Osteocyte (in vitro differentiated cells): Measurements from ENCODE around the gene SLC22A16. TPM values are rescaled to one million over a fixed set of nuclear protein-coding genes. Genes with fewer than 3 reads are reported as not detected.

ENCODE experiments used
- DNase-seq: peaks from one replicate; pipeline ENCODE4 v3.0.0; 2021; ENCODE audit warnings: mixed read lengths; ENCODE audit not compliant: unreplicated experiment; ENCODE audit errors: extremely low spot score
- H3K27ac Mint-ChIP-seq: one replicate; pipeline ENCODE4 v1.8.0; 2021; ENCODE audit warnings: mild to moderate bottlenecking, mixed read lengths; ENCODE audit not compliant: unreplicated experiment
- H3K27me3 Mint-ChIP-seq: one replicate; pipeline ENCODE4 v1.8.0; 2021; ENCODE audit warnings: mixed read lengths; ENCODE audit not compliant: unreplicated experiment
- H3K36me3 Mint-ChIP-seq: one replicate; pipeline ENCODE4 v1.8.0; 2021; ENCODE audit warnings: mixed read lengths; ENCODE audit not compliant: unreplicated experiment
- H3K4me1 Mint-ChIP-seq: one replicate; pipeline ENCODE4 v1.8.0; 2021; ENCODE audit warnings: mixed read lengths; ENCODE audit not compliant: unreplicated experiment
- H3K4me3 Mint-ChIP-seq: one replicate; pipeline ENCODE4 v1.8.0; 2021; ENCODE audit warnings: mild to moderate bottlenecking, moderate library complexity, mixed read lengths; ENCODE audit not compliant: unreplicated experiment
- H3K9me3 Mint-ChIP-seq: one replicate; pipeline ENCODE4 v1.8.0; 2021; ENCODE audit warnings: mixed read lengths; ENCODE audit not compliant: unreplicated experiment
- total RNA-seq: library from RNA; stranded (reverse); gene quantifications from 2 replicates; pipeline ENCODE4 v1.2.1, GENCODE V29; 2021
- TF ChIP-seq, protein P1 (sequence below): fragments of 200-600 bp; sonication (generic); IDR thresholded peaks from 2 replicates; pipeline ENCODE4 v1.5.0; 2021; ENCODE audit warnings: antibody characterized with exemption, mild to moderate bottlenecking, moderate library complexity

The SLC22A16 gene
- total RNA-seq, 1 donor from 2014 or later: not detected

DNA sequence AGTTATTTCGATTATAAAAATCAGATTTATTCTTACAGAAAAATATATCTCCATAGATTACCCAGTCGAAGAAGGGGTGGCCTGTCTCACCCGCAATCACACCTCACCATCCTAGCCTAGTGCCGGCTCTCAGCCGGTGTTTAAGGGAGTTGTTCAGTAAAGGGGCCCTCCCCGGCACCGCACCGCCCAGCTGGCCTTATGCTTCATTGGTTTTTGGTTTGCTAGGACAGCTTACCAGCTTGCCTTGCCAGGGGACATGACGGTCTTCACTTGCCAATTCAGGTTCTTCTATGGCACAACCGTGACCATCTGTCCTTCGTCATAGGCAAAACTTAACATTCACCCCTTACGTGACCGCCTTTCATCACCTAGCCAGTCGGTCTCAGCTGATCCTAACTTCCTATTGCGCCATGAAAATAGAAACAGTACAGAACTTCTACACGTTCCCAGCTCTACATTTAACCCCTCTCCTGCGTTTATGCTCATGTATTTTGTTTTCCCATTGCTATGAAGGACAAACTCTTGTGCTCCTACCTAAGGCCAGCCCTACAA, 44.7 kb upstream of the SLC22A16 start:
- H3K4me3 Mint-ChIP-seq: no peak overlapping the region
- H3K4me1 Mint-ChIP-seq: no peaks in the 10 kb centered on the region
- TF ChIP-seq, protein P1, sequence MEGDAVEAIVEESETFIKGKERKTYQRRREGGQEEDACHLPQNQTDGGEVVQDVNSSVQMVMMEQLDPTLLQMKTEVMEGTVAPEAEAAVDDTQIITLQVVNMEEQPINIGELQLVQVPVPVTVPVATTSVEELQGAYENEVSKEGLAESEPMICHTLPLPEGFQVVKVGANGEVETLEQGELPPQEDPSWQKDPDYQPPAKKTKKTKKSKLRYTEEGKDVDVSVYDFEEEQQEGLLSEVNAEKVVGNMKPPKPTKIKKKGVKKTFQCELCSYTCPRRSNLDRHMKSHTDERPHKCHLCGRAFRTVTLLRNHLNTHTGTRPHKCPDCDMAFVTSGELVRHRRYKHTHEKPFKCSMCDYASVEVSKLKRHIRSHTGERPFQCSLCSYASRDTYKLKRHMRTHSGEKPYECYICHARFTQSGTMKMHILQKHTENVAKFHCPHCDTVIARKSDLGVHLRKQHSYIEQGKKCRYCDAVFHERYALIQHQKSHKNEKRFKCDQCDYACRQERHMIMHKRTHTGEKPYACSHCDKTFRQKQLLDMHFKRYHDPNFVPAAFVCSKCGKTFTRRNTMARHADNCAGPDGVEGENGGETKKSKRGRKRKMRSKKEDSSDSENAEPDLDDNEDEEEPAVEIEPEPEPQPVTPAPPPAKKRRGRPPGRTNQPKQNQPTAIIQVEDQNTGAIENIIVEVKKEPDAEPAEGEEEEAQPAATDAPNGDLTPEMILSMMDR: no peak
- H3K36me3 Mint-ChIP-seq: no peaks in the 10 kb centered on the region
- no peak for DNase-seq
- H3K27me3 Mint-ChIP-seq: no peaks in the 10 kb centered on the region
- H3K9me3 Mint-ChIP-seq: no peaks in the 10 kb centered on the region
- no peak overlapping the region for H3K27ac Mint-ChIP-seq

DNA sequence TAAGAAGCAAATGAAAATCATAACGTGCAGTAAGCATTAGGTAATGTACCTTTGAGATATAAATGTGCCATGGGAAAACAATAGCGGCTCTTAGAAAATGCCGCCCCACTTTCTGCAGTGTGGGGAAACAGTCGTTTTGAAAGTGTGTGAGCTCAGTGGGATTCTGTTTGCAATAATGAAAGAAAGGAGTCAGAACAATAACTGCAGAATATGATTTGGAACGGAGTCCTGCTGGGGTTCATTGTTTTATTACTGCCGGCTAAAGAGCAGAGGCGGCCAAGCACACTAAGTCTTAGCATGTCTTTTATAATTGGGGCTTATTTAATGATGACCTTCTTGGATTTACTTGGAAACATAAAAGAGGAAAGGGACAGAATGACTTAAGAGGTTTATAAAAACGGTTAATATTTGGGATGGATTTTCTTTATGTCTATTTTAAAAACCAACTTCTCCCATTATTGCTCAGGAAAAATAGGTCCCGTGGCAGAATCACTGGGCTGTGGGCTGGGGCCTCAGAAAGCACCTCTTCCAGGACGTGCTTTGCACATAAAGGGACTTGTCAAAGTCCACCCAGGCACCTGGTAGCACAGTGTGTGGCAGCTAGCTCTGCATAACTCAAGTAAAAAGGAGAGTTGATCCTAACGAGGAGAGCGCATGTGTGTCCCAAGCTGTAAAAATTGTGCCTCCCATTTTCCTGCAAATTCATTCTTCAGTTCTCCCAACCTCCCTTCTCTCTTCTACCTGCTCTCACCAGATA, 44.0 kb upstream of the SLC22A16 start:
- H3K4me3 Mint-ChIP-seq: no peak overlapping the region
- no peak overlapping the region for H3K27ac Mint-ChIP-seq
- H3K27me3 Mint-ChIP-seq: no peaks in the 10 kb centered on the region
- H3K4me1 Mint-ChIP-seq: no peaks in the 10 kb centered on the region
- TF ChIP-seq, protein P1: no peak
- H3K9me3 Mint-ChIP-seq: no peaks in the 10 kb centered on the region
- no peaks in the 10 kb centered on the region for H3K36me3 Mint-ChIP-seq
- no peak for DNase-seq

DNA sequence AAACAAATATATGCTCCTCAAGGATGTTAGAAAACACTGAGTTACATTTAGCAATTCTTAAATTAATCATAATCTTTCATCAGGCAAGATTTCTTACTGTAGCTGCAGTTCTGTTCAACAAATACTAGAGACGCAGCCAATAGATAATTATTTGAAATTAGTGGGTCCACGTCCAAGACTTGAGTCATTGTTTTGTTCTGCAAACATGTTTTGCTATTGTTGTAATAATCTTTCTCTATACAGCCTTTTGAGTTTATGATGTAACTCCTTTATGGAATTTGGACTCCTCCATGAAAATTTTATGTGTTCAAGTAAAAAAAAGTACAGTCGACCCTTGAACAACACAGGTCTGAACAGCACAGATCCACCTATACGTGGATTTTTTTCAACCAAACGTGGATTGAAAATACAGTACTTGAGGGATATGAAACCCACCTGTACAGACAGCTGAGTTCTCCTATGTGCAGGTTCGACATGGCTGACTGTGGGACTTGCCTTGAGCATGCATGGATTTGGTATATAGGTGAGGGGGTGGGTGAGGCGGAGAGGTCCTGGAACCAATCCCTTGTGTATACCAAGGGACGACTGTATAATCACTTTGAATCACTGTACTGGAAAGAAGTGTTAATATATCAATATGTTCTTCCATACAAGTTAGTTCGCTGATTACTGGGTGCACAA, 41.3 kb upstream of the SLC22A16 start:
- no peaks in the 10 kb centered on the region for H3K9me3 Mint-ChIP-seq
- H3K27me3 Mint-ChIP-seq: no peaks in the 10 kb centered on the region
- peaks cover 1% of the 10 kb centered on the region for H3K4me1 Mint-ChIP-seq
- no peaks in the 10 kb centered on the region for H3K36me3 Mint-ChIP-seq
- H3K27ac Mint-ChIP-seq: no peak overlapping the region
- H3K4me3 Mint-ChIP-seq: no peak overlapping the region
- TF ChIP-seq, protein P1: no peak
- no peak for DNase-seq

DNA sequence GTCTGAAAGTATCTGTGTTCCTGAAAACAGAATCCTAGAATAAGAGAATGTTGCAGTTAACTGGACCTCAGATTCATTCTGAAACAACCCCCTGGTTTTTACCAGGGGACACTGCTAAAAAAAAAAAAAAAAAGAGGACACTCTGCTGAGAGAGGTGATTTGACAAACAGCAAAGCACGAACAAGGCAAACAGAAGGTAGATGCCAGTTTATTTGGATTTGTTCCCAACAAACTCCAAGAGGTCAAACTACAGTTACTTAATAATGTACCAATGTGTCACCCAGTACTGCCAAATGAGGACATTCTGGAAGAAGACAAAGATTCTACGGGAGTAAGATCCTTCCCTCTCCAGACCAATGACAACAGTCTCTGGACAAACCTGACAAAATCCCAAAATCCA, 40.6 kb upstream of the SLC22A16 start:
- TF ChIP-seq, protein P1: no peak
- H3K27me3 Mint-ChIP-seq: no peaks in the 10 kb centered on the region
- no peaks in the 10 kb centered on the region for H3K36me3 Mint-ChIP-seq
- DNase-seq: no peak
- peaks cover 6% of the 10 kb centered on the region for H3K4me1 Mint-ChIP-seq
- H3K27ac Mint-ChIP-seq: no peak overlapping the region
- no peak overlapping the region for H3K4me3 Mint-ChIP-seq
- H3K9me3 Mint-ChIP-seq: no peaks in the 10 kb centered on the region

DNA sequence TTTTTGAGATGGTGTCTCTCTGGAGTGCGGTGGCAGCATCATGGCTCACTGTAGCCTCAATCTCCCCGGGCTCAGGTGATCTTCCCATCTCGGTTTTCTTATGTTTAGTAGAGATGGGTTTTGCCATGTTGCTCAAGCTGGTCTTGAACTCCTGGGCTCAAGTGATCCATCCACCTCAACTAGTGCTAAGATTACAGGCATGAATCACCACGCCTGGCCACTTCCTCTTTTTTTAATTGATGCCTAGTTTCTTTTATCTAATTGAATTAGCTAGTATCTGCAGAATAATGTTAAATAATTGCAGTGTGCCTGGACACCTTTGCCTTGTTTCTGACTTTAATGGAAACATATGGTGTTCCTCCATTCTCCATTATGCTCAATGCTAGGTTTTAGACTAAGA, 38.4 kb upstream of the SLC22A16 start:
- DNase-seq: no peak
- Mint-ChIP-seq H3K4me1 (peaks cover 6% of the 10 kb centered on the region), H3K27me3 (peaks cover 2% of the 10 kb centered on the region), H3K36me3 (no peaks in the 10 kb centered on the region), H3K27ac (no peak overlapping the region), H3K9me3 (no peaks in the 10 kb centered on the region), H3K4me3 (no peak overlapping the region)
- TF ChIP-seq, protein P1: no peak
